GM21390 (cell line): ENCODE results near the gene NCAPH2.
A peak's percentile ranks its signal among the peaks of the same experiment; 100 is the strongest.

Experiments
- ATAC-seq: cut with Tn5 transposase; IDR thresholded peaks from one replicate; pipeline ENCODE4 v1.9.1; 2021; ENCODE audit not compliant: unreplicated experiment

Gene NCAPH2

DNA sequence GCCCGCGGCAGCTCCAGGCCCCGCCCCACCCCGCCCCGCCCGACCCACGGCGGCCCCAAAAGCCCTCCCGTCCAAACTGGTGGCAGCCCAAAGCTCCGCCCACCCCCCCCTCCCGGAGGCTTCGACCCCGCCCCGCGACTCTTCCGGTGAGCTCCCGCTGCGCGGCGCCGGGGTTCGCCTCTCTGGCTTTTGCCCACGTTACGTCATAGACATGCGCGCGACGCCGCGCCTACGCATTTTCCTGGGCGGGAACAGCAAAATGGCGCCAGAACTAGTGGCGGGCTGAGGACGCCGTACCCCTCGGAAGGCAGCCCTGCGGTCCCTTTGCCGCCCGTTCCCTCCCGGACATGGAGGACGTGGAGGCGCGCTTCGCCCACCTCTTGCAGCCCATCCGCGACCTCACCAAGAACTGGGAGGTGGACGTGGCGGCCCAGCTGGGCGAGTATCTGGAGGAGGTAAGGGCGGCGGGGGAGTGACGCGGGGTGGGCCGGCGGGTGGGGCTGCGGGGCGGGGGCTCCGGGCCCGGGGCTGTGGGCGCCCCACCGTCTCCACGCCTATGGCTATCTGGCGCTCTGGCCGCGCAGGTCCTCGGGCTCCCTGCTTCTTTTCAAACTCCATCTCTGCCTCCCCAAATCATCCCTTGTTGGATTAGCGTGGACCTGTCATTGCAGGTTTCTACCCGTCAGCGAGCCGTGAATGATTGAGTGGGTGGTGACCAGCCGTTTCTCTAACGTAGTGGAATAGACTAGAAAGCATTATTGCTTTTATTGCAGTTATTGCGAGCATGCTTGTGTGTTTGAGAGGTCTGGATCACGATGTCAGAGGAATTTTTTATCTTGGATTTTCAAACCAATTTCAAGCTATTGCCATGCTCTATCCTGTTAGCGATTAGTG is at the start of gene NCAPH2:
TSS of gene NCAPH2 (plus strand) at position 234 of the 894 bp plus-strand sequence. CDS start at position 348, 114 bp downstream.
- ATAC-seq: peak; percentile 61

DNA sequence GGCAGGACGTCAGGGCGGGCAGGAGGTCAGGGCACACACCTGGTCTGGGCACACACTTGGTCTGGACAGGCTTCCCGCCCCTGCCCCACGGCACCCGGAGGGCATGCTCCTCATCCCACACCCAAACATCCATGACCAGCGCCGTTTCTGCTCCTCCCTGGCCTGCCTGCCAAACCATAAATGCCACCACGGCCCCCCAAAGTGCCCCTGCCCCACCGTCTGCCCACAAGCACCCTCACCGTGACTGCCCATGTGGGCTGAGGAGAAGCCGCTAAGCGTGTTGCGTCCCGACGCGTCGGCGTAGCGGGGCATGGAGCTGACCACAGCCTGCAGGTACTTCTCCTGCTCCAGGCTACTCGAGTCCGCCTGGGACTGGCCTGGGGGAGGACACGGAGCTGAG is 49.0 kb upstream of the NCAPH2 start:
- no peak for ATAC-seq

DNA sequence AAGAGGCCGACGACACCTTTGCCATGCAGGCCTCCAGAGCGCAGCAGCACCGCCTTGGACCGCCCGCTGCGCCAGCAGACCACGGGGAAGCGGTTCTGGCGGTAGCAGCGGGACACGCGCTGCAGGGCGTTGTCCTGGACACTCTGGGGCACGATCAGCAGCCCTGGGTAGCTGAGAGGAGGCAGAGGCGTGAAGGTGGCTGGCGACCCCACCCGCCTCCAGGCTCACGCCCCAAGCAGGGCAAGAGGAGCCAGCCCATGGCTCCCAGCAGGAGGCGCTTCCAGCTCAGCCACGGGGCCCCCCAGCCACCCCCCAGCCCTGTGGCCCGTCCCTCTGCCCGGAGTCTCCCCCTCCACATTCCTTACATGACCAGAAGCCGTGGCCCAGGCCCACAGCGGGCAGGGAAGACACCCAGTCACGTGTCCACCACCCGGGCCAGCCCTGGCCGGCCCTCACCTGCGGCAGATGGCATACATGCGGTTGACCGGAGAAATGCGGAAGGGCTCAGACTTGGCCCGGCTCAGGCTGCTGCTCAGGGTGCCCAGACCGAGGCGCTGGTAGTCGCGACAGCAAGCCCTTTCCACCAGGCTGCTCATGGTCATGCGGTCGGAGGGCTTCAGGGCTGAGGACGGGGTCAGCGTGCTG is 48.4 kb upstream of the NCAPH2 start:
- ATAC-seq: no peak

DNA sequence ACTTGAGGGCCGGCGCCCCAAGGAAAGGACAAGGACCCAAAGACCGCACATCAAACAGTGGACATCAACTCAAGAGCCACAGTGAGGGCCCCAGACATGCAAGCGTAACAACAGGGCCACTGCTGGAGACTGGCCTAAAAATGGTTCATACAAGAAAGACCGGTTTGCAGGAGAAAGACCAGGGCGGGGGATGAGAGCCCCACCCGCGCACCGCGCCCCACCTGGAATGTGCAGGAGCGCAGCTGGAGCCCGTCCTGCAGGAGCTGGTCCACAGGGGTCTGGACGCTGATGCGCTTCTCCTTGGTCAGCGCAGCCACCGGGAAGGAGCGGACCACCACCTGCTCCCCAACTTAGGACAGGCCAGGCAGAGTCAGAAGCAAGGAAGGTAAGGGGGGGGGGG is 47.1 kb upstream of the NCAPH2 start:
- ATAC-seq: no peak

DNA sequence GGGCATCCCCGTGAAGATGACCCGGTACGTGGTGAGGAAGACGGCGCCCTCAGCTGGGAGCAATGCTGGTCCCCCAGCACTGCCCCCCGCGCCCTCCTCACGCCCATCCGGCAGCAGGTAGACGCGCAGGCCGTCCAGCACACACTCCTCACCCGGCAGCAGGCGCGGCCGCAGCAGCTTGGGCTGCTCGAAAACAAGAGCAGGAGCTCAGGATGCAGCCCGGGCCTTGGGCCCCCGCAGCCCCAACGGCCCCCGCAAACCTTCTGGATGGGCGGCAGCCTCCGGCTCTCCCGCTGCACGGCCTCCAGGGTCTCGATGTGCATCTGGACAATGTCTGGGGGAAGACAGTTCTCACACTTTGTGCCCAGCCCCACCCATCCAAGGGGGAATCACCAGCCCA is 46.5 kb upstream of the NCAPH2 start:
- no peak for ATAC-seq

DNA sequence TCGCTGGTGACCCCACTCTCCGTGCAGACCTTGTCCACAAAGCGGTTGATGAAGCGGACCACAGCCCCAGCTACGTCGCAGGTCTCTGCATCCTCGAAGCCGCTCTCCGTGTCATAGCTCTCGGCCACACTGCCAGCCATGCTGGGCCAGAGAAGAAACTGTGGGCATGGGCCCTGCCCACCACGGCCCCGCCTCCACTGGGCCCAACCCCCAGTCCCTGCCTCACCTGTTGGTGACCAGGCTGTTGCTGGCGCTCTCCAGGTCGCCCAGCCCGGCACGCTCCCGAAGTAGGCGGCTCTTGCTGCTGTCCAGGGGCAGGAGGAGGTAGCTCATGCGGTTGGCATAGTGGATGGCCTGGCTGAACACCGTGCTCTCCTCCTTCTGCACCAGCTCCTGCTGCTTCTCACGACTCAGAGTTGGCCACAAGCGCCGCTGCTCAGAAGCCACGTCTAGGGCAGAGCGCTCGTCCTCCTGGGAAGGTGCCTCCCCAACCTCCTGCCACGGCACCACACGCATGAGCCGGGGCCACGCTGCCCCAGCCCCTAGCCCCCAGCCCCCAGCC is 46.0 kb upstream of the NCAPH2 start:
- ATAC-seq: no peak

DNA sequence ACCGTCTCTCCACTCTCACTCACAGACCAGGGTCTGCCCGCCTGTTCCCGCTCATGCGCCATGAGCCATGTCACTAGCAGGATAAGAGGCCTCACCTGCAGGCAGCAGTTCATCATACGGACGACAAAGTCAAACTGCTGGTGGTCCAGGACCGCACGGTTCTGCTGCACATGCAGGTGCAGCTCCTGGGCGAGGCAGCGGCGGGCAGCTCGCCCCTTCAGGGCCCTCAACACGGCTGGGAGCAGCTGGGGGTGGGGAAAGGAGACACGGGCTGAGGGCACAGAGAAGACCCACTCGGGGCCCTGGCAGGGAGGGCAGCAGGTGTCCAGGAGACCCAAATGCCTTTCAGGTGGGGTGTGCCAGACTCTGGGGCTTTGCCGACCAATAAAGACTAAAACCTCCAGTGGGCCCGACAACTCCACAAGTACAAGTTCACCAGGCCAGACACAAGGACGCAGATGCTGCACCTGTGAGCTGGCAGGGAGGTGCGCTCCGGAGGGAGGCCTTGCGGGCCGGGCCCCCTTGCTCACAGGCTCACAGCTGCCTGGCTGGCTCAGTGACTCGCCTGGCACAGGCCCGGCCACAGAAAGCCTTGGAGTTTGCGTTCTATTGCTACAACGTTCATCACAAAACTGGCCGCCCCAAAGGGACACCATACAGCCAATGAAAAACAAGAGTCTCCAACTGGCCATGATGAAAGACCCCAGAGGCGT is 44.7 kb upstream of the NCAPH2 start:
- ATAC-seq: no peak

DNA sequence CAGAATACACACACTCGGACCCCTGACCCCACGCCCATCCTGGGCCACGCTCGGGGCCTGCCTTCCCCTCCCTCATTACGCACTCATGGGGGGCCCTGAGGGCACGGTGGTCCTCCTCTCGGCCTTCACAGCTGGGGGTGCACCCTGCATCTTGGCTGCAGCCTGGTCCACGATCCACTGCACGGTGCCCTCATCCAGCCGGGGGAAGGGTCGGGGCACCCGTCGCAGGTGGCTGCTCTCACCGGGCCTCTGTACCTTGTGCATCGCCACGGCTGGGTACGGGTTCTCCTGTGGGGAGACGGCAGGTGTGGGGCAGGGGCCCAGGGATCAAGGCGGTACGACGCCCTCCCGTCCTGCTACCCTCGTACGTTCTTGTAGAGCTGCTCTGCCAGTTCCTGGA is 43.6 kb upstream of the NCAPH2 start:
- no peak for ATAC-seq

DNA sequence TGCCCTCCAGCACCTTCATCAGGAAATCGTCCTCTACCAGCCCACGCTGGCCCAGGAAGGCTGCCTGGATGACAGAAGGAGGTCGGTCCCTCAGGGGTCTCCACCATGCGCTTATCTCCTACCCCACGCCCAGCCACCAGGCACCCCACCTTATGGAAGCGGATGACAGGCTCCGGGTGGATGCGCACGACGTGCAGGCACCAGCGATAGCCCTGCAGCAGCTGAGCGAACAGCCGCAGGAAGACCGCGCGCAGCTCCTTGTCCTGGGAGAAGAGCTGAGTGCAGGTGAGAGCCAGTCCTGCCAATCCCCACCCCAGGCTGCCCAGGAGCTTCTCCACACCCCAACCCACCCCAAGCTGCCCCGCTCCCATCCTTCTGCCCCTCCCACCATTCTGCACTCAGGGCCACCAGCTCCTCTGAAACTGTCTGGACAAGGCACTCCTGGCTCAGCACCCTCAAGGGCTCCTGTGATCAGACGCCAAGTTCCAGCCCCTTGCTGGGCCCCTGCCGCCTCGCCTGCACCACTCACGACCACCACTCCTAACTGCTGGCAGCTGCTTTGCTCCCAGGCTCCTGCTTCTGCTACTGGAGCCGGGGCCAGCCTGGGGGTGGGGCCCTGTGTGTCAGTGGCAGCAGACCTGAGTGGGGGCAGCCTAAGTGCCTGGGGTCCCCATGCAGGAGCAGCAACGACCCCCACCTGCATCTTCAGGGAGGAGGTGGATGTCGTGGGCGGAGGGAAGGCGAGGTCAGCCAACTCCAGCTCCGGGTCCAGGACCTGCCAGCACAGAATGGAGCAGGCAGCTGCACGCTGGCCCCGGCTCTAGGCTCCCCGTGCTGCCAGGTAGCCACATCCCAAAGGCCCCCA is 42.7 kb upstream of the NCAPH2 start:
- ATAC-seq: no peak

DNA sequence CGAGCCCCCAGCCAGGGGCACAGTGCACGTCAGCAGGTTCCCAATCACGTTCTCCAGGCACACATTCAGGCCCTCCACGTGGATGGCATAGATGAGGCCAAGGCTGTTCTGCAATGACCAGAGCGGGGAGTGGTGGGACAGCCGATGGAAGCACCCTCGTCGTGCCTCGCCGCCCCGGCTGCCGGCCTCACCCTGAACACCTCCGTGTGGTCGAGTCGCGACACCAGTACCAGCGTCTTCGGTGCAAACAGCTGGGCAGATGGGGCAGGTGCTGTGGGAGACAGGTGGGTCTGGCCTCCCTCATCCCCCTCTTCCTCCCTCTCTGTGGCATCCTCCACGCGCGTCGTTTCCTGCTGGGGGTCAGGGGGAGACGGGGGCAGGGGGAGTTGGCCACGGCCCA is 40.7 kb upstream of the NCAPH2 start:
- ATAC-seq: no peak

DNA sequence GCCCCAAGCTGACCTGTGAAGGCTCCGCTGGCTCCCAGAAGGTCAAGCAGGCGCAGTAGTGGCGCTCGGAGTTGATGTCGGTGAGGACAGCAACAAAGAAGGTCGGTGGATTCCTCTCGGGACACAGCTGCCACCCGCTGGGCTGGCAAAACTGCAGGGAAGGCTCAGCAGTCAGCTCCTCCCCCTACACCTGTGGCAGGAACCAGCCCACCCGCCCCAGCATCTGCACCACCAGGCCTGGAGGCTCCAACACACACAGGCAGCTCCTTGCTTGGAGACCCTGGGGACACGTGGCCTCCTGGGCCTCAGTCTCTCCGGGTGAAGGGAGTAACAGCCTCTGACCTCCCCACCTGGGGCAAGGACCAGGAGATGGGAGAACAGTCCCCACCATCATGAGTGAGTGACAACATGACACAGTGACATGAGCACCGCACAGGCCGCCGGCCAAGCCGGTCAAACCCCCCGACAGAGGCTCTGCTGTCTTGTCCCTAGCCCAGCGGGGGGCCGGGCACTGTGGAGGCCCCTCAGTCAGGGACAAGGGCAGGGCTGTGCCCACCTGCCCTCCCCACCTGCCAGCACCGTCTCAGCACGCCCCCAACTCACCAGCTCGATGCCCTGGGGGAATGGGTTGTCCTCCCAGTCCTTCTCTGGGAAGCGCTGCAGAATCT is 40.1 kb upstream of the NCAPH2 start:
- ATAC-seq: no peak

DNA sequence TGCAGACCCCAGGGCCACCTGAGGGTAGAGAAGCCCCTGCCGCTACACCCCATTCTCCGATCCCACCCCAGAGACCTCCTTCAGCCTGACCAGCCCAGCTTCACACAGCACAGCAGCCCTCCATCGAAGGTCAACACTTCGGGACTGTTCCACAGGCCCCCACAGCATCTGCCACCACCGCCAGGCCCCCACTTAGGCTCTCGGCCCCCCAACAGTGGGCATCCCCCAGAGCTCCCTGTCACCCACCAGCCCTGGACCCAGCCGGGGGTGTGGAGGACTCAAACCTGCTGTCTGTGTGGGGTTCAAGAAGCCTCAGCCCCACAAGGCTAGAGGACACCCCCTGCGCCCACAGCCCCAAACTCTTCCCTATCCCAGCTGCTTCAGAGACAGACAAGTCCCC is 39.4 kb upstream of the NCAPH2 start:
- ATAC-seq: no peak

DNA sequence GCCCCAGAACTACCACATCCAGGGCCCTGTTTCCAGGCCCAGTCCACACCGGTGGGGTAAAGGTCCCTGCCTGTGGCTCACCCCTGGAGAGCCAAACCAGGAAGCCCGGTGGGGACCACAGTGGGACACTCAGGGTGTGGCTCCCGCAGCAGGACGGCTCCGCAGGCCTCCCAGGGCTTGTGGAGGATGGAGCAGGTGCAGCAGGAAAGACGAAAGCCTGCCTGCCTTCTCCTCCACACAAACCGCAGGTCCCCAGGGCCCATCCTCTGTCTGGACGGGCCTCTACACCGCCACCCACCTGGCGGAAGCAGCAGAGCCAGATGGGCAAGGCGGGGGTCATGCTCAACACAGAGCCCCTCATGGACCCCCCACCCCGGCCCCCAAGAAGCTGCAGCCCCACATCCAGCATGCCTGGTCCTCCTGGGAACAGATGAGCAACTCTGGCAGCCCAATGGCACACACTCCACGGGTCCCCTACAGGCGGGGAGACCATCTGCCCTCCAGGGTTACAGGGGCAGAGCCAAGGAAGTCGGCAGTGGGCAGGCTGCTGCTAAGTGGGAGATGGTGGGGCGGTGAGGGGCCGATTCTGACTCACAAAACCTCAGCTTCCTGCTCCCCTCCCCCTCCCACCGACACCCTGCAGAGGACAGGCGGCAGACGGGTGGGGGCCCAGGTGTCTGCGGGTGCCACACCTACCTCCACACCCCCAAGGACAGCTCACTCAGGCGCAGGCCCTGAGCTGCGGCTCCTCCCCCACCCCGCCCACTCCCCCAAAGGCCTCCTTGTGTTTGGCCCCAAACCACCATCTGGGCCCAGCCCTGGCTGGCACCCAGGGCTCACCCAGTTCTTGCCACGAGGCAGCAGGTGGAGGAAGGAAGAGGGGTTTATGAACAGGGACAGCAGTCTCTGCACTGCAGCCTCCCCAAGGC is 38.4 kb upstream of the NCAPH2 start:
- peak; percentile 40 for ATAC-seq

DNA sequence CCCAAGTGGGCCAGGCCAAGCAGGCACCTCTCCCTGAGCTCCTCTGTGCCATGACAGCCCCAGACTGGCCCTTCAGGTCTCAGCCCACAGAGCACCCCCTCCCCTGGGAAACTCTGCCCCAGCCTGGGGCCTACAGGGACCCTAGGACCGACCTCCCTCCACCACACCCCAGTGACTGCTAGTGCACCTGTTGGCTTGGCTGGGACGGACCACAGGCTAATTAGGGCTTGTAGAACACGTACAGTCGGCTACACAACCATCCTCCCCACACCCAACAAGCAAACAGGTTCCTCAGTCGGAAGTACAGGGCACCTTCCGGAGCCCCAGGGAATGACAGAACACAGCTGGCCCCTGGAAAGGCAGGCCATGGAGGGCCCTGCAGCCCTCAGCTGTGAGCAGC is 37.5 kb upstream of the NCAPH2 start:
- no peak for ATAC-seq

DNA sequence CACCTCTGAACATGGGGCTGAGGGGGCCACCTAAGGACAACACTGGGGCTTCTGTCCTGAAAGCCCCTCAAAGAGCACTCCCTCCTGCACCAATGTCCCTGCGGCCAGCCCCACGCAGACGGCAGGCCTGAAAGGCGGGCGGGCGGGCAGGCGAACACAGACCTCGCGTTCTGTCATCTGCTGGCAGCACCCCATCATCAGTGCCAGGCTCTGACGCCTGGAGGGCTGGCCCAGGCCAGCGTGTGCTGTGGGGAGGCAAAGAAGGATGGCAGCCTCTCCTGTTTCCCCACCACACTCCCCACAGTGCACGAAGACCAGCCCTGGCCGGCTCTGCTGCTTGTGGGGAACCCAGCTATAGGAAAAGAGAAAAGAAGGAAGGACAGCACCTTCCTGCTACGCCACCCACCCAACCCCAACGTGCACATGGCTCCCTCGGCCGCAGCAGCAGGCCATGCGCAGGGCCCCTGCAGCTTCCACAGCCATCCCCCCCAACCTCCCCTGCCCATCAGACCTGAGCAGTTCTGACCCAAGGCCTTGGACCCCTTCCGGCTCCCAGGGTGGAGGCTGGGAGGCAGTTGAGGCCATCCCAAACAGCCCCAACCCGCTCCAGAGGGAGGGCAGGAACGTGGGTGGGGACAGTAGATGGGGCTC is 36.7 kb upstream of the NCAPH2 start:
- ATAC-seq: no peak

DNA sequence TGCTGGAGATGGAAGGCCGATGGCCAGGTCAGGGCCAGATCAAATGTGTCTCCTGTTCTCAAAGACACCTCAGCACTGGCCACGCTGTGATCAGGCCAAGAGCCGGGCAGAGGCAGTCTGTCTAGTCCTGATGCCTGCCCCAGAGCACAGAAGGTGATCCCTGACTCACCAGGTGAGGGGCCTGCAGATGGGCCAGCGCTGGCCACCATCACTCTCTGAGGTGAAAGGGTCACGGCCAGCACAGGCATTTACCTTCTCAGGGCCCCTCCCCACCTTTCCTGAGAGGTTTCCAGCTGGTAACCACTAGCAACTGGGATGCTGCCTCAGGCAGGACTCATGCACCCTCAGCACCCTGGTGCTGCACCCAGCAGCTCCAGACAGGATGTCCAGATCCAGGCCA is 36.1 kb upstream of the NCAPH2 start:
- ATAC-seq: no peak

DNA sequence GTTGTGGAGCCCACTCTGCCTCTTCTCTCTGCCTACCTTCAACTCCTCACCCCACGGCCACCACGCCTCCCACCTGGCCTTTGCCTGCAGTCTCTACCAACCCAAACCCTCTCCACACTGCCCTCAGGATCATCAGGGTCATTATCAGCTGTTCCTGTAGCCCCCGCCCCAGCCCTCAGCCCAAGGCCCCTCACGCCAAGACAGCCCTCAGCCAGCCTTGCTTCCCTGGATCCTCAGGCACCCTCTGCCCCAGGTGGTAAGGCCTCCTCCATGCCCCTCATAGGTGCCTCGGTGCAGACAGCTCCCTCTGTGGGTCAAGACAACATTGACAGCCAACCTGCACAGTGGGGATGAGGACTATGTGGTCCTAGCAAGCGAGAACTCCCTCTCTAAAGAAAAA is 34.9 kb upstream of the NCAPH2 start:
- no peak for ATAC-seq

DNA sequence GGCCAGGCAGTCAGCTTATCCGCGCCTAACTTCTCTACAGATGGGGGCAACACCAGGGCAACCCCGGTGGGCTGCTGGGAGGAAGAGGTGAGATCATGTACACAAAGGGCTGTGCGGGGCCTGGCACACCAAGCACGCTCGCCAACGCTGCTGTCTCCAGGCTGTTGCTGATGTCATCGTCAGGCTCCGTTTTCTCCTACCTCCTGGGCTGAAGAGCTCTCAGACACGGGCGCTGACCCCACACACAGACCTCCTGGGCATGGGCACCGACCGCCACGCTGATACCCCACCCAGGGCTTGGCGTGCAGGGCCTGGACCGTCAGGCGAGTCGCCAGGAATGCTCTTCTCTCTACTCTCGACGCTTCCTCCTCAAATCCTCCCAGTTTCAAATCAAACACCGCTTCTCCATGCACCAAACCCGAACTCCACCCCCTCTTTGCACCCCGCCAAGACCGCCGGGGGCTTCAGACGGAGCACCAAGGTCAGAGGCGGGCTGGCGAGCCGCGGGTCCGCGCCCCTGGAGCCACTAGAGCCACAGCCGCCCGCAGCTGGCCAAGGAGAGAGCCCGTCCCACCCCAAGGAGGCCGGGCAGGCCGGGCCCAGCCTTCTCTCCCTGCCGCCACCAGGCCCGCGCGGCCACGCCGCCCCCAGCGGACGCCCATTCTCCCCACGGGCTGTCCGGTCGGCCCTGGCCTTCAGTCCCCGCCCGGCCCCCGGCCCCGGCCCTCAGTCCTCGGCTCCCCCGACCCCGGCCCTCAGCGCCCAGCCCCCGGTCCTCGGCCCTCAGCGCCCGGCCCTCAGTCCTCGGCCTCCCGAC is 34.0 kb upstream of the NCAPH2 start:
- ATAC-seq: no peak
